ENCODE data around the gene CLSTN1. TPM values are rescaled to one million over a fixed set of nuclear protein-coding genes. Genes with fewer than 3 reads are reported as not detected.

Gene CLSTN1
- total and polyA plus RNA-seq, 4 donors: 131 to 366 (median 280) TPM

- Histone ChIP-seq H3K9me3 (ENCODE audit: control insufficient read depth, insufficient read depth, low read length) (no peaks in the 10 kb centered on the region), H3K4me1 (ENCODE audit: control insufficient read depth, insufficient read depth, low read length) (no peaks in the 10 kb centered on the region), H3K27ac (ENCODE audit: low read depth, low read length) (no peak overlapping the region), H3K27me3 (ENCODE audit: control insufficient read depth, insufficient read depth, low read length) (no peaks in the 10 kb centered on the region), H3K4me3 (ENCODE audit: low read depth, low read length) (no peak overlapping the region), H3K36me3 (ENCODE audit: control insufficient read depth, insufficient read depth, low read length) (peaks cover 100% of the 10 kb centered on the region)
- WGBS (ENCODE audit: insufficient coverage): 93% methylated on average over 16 of the region's 18 CpGs
- no peak for DNase-seq (ENCODE audit: low read depth in 4 of 6, low spot score in 6 of 6)
Observed at GRCh38 chr1:9732123-9732971, 91.4 kb downstream of the CLSTN1 start.

- Histone ChIP-seq H3K27ac (ENCODE audit: low read depth, low read length) (no peak overlapping the region), H3K9me3 (ENCODE audit: control insufficient read depth, insufficient read depth, low read length) (no peaks in the 10 kb centered on the region), H3K4me3 (ENCODE audit: low read depth, low read length) (no peak overlapping the region), H3K4me1 (ENCODE audit: control insufficient read depth, insufficient read depth, low read length) (peaks cover 3% of the 10 kb centered on the region), H3K36me3 (ENCODE audit: control insufficient read depth, insufficient read depth, low read length) (peaks cover 99% of the 10 kb centered on the region), H3K27me3 (ENCODE audit: control insufficient read depth, insufficient read depth, low read length) (no peaks in the 10 kb centered on the region)
- 95% methylated on average over 17 of the region's 18 CpGs for WGBS (ENCODE audit: insufficient coverage)
- DNase-seq (ENCODE audit: low read depth in 4 of 6, low spot score in 6 of 6): no peak
Observed at GRCh38 chr1:9731561-9731960, 92.2 kb downstream of the CLSTN1 start.

GRCh38 chr1:9731051-9731537, 92.7 kb downstream of the CLSTN1 start:
- no peak overlapping the region for H3K27ac ChIP-seq (ENCODE audit: low read depth, low read length)
- peaks cover 98% of the 10 kb centered on the region for H3K36me3 ChIP-seq (ENCODE audit: control insufficient read depth, insufficient read depth, low read length)
- DNase-seq (ENCODE audit: low read depth in 4 of 6, low spot score in 6 of 6): no peak
- no peaks in the 10 kb centered on the region for H3K9me3 ChIP-seq (ENCODE audit: control insufficient read depth, insufficient read depth, low read length)
- peaks cover 3% of the 10 kb centered on the region for H3K4me1 ChIP-seq (ENCODE audit: control insufficient read depth, insufficient read depth, low read length)
- H3K27me3 ChIP-seq (ENCODE audit: control insufficient read depth, insufficient read depth, low read length): no peaks in the 10 kb centered on the region
- 95% methylated on average over 31 of the region's 31 CpGs for WGBS (ENCODE audit: insufficient coverage)
- no peak overlapping the region for H3K4me3 ChIP-seq (ENCODE audit: low read depth, low read length)

- no peak for DNase-seq (ENCODE audit: low read depth in 4 of 6, low spot score in 6 of 6)
- Histone ChIP-seq H3K27ac (ENCODE audit: low read depth, low read length) (no peak overlapping the region), H3K9me3 (ENCODE audit: control insufficient read depth, insufficient read depth, low read length) (no peaks in the 10 kb centered on the region), H3K4me1 (ENCODE audit: control insufficient read depth, insufficient read depth, low read length) (peaks cover 3% of the 10 kb centered on the region), H3K36me3 (ENCODE audit: control insufficient read depth, insufficient read depth, low read length) (peaks cover 90% of the 10 kb centered on the region), H3K27me3 (ENCODE audit: control insufficient read depth, insufficient read depth, low read length) (no peaks in the 10 kb centered on the region), H3K4me3 (ENCODE audit: low read depth, low read length) (no peak overlapping the region)
- WGBS (ENCODE audit: insufficient coverage): 85% methylated on average over 40 of the region's 45 CpGs
Observed at GRCh38 chr1:9730096-9730901, 93.5 kb downstream of the CLSTN1 start.

GRCh38 chr1:9729523-9729922, 94.2 kb downstream of the CLSTN1 start:
- DNase-seq (ENCODE audit: low read depth in 4 of 6, low spot score in 6 of 6): no peak
- no peak overlapping the region for H3K27ac ChIP-seq (ENCODE audit: low read depth, low read length)
- no peaks in the 10 kb centered on the region for H3K9me3 ChIP-seq (ENCODE audit: control insufficient read depth, insufficient read depth, low read length)
- no peaks in the 10 kb centered on the region for H3K27me3 ChIP-seq (ENCODE audit: control insufficient read depth, insufficient read depth, low read length)
- peaks cover 87% of the 10 kb centered on the region for H3K36me3 ChIP-seq (ENCODE audit: control insufficient read depth, insufficient read depth, low read length)
- no peak overlapping the region for H3K4me3 ChIP-seq (ENCODE audit: low read depth, low read length)
- peaks cover 3% of the 10 kb centered on the region for H3K4me1 ChIP-seq (ENCODE audit: control insufficient read depth, insufficient read depth, low read length)
- WGBS (ENCODE audit: insufficient coverage): 89% methylated on average over 7 of the region's 12 CpGs

- no peaks in the 10 kb centered on the region for H3K9me3 ChIP-seq (ENCODE audit: control insufficient read depth, insufficient read depth, low read length)
- H3K27ac ChIP-seq (ENCODE audit: low read depth, low read length): no peak overlapping the region
- no peak for DNase-seq (ENCODE audit: low read depth in 4 of 6, low spot score in 6 of 6)
- 90% methylated on average over 31 of the region's 33 CpGs for WGBS (ENCODE audit: insufficient coverage)
- H3K27me3 ChIP-seq (ENCODE audit: control insufficient read depth, insufficient read depth, low read length): no peaks in the 10 kb centered on the region
- H3K36me3 ChIP-seq (ENCODE audit: control insufficient read depth, insufficient read depth, low read length): peaks cover 87% of the 10 kb centered on the region
- H3K4me3 ChIP-seq (ENCODE audit: low read depth, low read length): no peak overlapping the region
- peaks cover 3% of the 10 kb centered on the region for H3K4me1 ChIP-seq (ENCODE audit: control insufficient read depth, insufficient read depth, low read length)
Observed at GRCh38 chr1:9728451-9729295, 95.1 kb downstream of the CLSTN1 start.

- no peak overlapping the region for H3K4me3 ChIP-seq (ENCODE audit: low read depth, low read length)
- H3K27me3 ChIP-seq (ENCODE audit: control insufficient read depth, insufficient read depth, low read length): no peaks in the 10 kb centered on the region
- 74% methylated on average over 22 of the region's 25 CpGs for WGBS (ENCODE audit: insufficient coverage)
- no peak overlapping the region for H3K27ac ChIP-seq (ENCODE audit: low read depth, low read length)
- peaks cover 87% of the 10 kb centered on the region for H3K36me3 ChIP-seq (ENCODE audit: control insufficient read depth, insufficient read depth, low read length)
- peaks cover 3% of the 10 kb centered on the region for H3K4me1 ChIP-seq (ENCODE audit: control insufficient read depth, insufficient read depth, low read length)
- no peak for DNase-seq (ENCODE audit: low read depth in 4 of 6, low spot score in 6 of 6)
- no peaks in the 10 kb centered on the region for H3K9me3 ChIP-seq (ENCODE audit: control insufficient read depth, insufficient read depth, low read length)
Observed at GRCh38 chr1:9726905-9727595, 96.7 kb downstream of the CLSTN1 start.

GRCh38 chr1:9726406-9726805, 97.4 kb downstream of the CLSTN1 start:
- H3K36me3 ChIP-seq (ENCODE audit: control insufficient read depth, insufficient read depth, low read length): peaks cover 87% of the 10 kb centered on the region
- H3K27ac ChIP-seq (ENCODE audit: low read depth, low read length): no peak overlapping the region
- no peaks in the 10 kb centered on the region for H3K27me3 ChIP-seq (ENCODE audit: control insufficient read depth, insufficient read depth, low read length)
- 86% methylated on average over 1 of the region's 6 CpGs for WGBS (ENCODE audit: insufficient coverage)
- no peak for DNase-seq (ENCODE audit: low read depth in 4 of 6, low spot score in 6 of 6)
- H3K9me3 ChIP-seq (ENCODE audit: control insufficient read depth, insufficient read depth, low read length): no peaks in the 10 kb centered on the region
- peaks cover 10% of the 10 kb centered on the region for H3K4me1 ChIP-seq (ENCODE audit: control insufficient read depth, insufficient read depth, low read length)
- no peak overlapping the region for H3K4me3 ChIP-seq (ENCODE audit: low read depth, low read length)
